Hepatocyte (in vitro differentiated cells): ENCODE data around the gene XPR1.
"Not testable (repeated sequence)": the region's sequence is repeated elsewhere in the genome, so short reads cannot be mapped to it uniquely, and the experiment has no call there.

Source experiments
- EZH2 ChIP-seq: fragments of 200-600 bp; sonication (generic); IDR thresholded peaks from 2 replicates; pipeline ENCODE4 v1.6.1; 2016; ENCODE audit warnings: antibody characterized with exemption, mild to moderate bottlenecking, borderline replicate concordance
- EZH2phosphoT487 ChIP-seq: fragments of 200-600 bp; sonication (generic); IDR thresholded peaks from one replicate; pipeline ENCODE4 v1.6.1; 2018; ENCODE audit warnings: antibody characterized with exemption, mild to moderate bottlenecking, low read depth, moderate library complexity; ENCODE audit not compliant: unreplicated experiment, severe bottlenecking
- TF ChIP-seq, protein P1 (sequence below): fragments of 200-600 bp; sonication (generic); IDR thresholded peaks from 2 replicates; pipeline ENCODE4 v1.5.1; 2016; ENCODE audit warnings: antibody characterized with exemption, mild to moderate bottlenecking; ENCODE audit not compliant: poor library complexity

DNA sequence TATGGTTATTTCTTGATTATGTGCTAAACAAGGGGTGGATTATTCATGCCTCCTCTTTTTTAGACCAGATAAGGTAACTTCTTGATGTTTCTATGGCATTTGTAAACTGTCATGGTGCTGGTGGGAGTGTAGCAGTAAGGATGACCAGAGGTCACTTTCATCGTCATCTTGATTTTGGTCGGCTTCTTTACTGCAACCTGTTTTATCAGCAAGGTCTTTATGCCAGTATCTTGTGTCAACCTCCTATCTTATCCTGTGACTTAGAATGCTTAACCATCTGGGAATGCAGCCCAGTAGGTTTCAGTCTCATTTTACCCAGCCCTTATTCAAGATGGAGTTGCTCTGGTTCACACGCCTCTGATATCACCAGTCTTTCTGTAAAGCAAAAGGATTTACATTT, 95.9 kb downstream of the XPR1 start:
- TF ChIP-seq EZH2, EZH2phosphoT487: not testable (repeated sequence)
- TF ChIP-seq, protein P1, sequence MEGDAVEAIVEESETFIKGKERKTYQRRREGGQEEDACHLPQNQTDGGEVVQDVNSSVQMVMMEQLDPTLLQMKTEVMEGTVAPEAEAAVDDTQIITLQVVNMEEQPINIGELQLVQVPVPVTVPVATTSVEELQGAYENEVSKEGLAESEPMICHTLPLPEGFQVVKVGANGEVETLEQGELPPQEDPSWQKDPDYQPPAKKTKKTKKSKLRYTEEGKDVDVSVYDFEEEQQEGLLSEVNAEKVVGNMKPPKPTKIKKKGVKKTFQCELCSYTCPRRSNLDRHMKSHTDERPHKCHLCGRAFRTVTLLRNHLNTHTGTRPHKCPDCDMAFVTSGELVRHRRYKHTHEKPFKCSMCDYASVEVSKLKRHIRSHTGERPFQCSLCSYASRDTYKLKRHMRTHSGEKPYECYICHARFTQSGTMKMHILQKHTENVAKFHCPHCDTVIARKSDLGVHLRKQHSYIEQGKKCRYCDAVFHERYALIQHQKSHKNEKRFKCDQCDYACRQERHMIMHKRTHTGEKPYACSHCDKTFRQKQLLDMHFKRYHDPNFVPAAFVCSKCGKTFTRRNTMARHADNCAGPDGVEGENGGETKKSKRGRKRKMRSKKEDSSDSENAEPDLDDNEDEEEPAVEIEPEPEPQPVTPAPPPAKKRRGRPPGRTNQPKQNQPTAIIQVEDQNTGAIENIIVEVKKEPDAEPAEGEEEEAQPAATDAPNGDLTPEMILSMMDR, result not testable (repeated sequence)
